H1 (cell line): ENCODE measurements around the gene MAP7. TPM values are rescaled to one million over a fixed set of nuclear protein-coding genes. Genes with fewer than 3 reads are reported as not detected.

Source experiments
- ATF2 ChIP-seq: IDR thresholded peaks from 2 replicates; pipeline ENCODE4 v1.6.1; 2012; ENCODE audit warnings: low read length, inconsistent platforms
- ATF3 ChIP-seq: IDR thresholded peaks from 2 replicates; pipeline ENCODE4 v1.6.1; 2011; ENCODE audit warnings: low read depth, mild to moderate bottlenecking, low read length; ENCODE audit not compliant: insufficient read depth
- CBX8 ChIP-seq: fragments of 300-800, 300-1000 bp; sonication (generic); IDR thresholded peaks from 2 replicates; pipeline ENCODE4 v1.7.1; 2016; ENCODE audit warnings: low read depth, low read length, borderline replicate concordance
- CHD7 ChIP-seq: fragments of 300-600 bp; sonication (generic); IDR thresholded peaks from 2 replicates; pipeline ENCODE4 v1.7.1; 2012; ENCODE audit warnings: low read length, moderate library complexity, mild to moderate bottlenecking, inconsistent platforms; ENCODE audit not compliant: insufficient replicate concordance
- RFX5 ChIP-seq: IDR thresholded peaks from 2 replicates; pipeline ENCODE4 v1.6.1; 2011; ENCODE audit warnings: low read depth, low read length, improper control_type of control experiment, borderline replicate concordance
- RXRA ChIP-seq: IDR thresholded peaks from 2 replicates; pipeline ENCODE4 v1.6.1; 2011; ENCODE audit warnings: low read depth, mild to moderate bottlenecking, low read length, moderate library complexity; ENCODE audit not compliant: insufficient read depth
- polyA plus RNA-seq, 7 experiments: library from polyadenylated mRNA; depleted of rRNA in 3 of 7; stranded (reverse) in 5 of 7; unstranded in 2 of 7; fragments of >200 nt in 5 of 7; fragments of 200-250 nt in 2 of 7; gene quantifications; 1 replicate in 5 of 7; 2 replicates in 1 of 7; 4 replicates in 1 of 7; pipeline versions ENCODE4 v1.2.1 to v1.2.3, GENCODE V29; 2011 to 2013; ENCODE audit warnings: missing spikeins in 2 of 7, mixed read lengths in 2 of 7
- total RNA-seq: library from RNA; stranded (reverse); fragmentation: NEBNext Ultra II Directional; extraction: Animal tissue kit (Norgen Biotek cat#: 25700); gene quantifications from 2 replicates; pipeline ENCODE4 v1.2.1, GENCODE V29; 2021

MAP7 gene
- total and polyA plus RNA-seq, 2 of the 8 experiments (the other 6 are each of a cell fraction or from before 2014, with no cell fraction given): 13.5 to 66.9 TPM

GRCh38 chr6:136398453-136398852 lies 151.8 kb downstream of the MAP7 start (continued):
- TF ChIP-seq ATF2 (no peak), CBX8 (no peak), RFX5 (no peak), RXRA (no peak), CHD7 (no peak), ATF3 (no peak)
